Suppressor macrophage (primary cell): ENCODE data around the gene CROCC2.

ENCODE experiments used
- DNase-seq, 4 experiments: peaks; one replicate each; pipeline ENCODE4 v3.0.0-alpha.2; 2020 to 2022
- total RNA-seq, 17 experiments: gene quantifications; one replicate each; lab custom pipeline; 2026; ENCODE audit warnings: mixed read lengths in 6 of 17, inconsistent platforms in 3 of 17; lab: John Stamatoyannopoulos, UW

CROCC2 gene
- total RNA-seq: 0 to 3.5 (median 0.04) reads per million in 17 experiments

DNA sequence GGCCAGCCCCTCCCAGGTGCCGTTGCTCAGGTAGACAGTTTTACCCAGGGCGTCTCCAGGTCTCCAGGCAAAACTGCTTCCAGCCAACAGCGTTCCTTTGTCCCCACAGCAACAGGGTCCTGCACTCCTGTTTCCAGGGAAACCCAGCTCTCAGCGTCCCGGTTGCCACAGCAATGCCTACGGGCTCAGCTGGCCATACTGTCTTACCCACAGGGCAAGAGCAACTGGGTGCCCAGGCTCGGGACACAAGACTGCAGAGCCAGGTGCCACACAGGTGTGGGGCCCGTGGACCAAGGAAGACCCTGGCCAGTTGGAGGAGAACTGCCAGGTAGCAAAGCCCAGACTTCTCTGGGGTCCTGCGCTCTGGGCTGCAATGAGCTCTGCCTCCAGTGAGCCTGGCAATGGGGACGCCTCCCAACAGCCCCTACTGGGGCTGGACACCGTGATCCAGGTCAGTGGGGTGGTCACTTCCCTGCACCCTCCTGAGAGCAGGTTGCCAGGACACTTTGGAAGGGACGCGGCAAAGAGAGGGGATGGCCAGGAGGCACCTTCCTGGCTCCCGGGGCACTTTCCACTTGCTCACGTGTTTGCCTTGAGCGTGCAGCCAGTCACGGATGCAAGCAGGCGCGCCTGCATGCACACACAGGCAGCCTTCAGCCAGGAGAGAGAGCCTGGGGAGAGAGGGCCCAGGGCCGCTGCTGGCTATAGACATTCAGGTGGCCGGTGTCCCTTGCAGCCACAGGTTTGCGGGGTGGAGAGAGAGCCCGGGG lies at the start of gene CROCC2:
TSS of gene CROCC2 (plus strand) at position 196 of the 770 bp plus-strand sequence. CDS start at position 374, 178 bp downstream.
- no peak for DNase-seq

DNA sequence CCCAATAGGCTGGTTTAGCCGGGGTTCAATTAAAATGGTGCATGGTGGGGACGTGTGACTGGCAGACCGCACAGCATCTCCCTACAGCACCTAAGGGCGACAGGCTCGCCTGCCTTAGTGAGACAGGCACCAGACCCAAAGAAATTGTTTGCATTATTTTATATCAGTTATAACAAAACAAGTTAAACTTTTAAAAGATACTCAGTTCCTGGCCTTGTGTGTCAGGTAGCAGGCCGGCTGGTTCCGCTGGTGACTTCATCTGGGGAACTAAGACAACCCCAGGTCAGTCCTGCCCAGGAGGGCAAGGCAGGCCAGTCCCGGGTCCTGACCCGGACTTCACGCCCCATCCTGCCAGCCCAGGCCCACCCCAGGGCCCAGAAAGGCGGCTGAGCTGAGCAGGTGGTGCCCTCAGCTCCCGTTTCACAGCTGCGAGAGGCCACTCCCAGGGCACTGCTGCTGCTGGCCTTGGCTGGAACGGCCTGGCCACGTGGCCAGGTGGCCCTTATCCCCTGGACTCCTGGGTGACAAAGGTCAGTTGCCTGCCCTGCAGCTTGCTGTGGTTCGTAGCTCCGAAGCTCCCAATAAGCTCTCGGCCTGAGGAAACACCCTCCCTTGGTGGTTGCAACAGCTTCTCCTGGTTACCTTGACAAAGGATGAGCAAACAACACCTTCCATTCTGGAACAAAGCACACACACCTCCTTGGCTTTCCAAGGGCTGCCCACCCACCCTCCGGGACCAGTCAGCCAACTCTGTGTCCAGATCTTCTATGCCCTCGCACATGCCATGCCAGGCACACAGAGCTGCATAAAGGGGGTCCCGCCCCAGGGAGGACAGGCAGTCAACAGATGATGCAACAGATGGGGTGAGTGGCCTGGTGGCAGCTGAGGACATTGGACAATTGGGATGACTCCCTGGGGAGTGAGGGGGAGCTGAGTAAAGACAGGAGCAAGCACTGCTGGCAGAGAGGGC lies 48.8 kb upstream of the CROCC2 start:
- DNase-seq: no peak

DNA sequence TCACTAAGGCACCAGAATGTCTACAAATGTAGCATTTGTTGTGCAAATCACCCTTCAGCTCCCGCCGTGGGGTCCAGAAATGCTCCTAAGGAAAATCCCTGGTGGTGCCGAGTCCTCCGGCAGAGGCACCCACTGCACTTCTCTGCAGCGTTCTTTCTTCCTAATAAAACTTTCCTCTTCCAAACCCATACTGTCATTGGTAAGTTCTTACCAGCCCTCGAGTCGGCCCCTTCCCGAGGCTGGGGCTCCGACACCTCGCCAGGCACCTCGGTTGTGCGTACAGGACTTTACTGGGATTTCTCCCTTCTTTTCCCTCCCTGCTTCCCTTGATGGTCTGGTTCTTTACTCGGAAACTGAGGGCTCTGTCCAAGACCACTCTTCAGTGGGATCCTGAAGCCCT lies 47.8 kb upstream of the CROCC2 start:
- no peak for DNase-seq

DNA sequence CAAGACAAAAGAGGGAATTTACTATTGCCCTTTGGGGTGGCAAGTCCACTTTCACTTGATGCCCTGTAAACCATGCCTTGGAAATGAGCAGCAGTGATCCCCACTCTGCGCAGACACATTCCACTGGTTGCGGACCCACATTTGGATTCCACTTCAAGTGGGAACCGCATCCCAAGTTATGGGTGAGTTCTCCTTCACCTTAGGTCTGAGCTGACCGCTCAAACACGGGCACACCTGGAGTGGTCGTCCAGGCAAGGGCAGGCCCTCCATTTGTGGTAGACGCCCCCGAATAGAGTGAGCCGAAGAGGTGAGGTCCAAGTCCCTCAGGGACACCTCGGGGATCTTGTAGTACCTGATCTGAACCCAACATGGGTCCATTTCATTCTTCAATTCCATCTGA lies 47.3 kb upstream of the CROCC2 start:
- DNase-seq: no peak

DNA sequence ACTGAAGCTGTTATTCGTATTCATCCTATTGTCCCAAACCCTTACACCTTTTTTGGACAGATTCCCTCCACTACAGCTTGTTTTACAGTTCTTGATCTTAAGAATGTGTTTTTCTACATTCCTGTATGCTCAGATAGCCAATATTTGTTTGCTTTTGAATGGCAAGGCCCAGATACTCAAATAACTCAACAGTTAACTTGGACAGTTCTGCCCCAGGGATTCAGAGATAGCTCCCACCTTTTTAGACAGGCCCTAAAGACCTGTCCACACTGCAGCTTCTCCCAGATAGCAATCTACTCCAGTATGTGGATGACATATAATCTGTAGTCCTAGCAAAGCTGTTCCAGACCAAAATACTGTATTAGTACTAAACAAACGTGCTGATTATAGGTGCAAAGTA lies 44.6 kb upstream of the CROCC2 start:
- DNase-seq: no peak

DNA sequence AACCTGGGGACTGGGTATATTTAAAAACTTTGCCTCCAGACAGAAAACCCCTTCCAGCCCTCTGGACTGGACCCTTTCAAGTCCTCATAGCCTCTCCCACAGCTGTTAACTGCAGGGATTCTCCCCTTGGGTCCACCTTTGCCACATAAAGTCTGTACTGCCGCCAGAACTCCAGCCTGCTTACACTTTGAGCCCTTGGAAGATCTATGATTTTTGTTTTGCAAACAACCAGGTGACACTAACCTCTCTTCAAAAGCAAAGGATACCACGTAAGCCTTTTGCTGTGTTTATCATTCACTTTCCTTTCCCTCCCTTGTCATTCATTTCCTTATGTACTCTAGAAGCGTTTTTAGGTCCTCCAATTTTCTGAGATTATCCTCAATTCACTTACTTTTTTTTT lies 41.7 kb upstream of the CROCC2 start:
- DNase-seq: no peak

DNA sequence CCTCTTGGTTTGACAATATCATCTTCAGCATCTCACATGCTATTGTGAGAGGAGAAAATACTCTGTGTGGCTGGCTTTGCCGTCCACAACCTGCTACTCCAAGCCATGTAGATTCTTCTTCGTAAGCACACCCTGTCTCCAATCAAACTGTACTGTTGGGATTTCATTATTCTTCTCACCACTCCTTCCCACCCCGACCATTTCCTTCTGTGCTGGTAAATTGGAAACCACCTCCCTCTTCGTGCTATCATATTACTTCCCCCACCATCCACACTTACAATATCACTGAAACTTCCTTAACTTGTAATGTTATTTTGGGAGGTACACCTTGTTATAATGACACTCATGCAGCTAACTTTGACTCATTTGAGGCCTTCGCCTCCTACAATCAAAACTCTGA lies 40.7 kb upstream of the CROCC2 start:
- DNase-seq: peak in 2 of 4 experiments; percentile 4 to 10

DNA sequence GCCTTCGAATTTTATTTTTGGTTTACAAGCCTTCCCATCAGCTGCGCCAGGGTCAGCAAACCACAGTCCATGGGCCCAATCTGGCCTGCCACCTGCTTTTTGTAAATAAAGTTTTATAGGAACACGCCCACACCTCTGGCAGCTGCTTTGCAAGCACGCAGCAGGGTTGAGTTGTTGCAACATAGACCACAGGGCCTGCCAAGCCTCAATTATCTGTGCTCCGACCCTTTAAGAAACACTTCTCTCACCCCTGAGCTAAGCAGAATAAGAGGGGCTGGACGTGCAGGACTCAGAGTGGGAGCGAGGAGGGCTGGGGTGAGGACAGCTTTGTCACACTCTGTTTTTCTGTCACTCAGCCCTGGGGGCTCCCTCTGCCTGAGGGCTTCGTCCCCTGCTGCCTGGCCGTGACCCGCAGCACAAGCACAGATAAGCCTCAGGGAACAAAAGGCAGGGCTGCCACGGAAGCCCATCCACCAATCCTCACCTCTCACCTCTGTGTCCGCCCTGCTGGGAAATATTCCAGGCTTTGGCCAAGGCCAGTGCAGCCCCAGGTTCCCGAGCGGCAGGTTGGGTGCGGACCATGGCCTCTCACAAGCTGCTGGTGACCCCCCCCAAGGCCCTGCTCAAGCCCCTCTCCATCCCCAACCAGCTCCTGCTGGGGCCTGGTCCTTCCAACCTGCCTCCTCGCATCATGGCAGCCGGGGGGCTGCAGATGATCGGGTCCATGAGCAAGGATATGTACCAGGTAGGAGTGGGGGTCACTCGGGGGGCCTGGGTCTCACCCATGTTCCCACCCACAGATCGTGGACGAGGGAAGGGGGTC lies 37.6 kb upstream of the CROCC2 start, which contains the start of gene AGXT:
TSS of gene AGXT (plus strand) at position 539 of the 823 bp plus-strand sequence. CDS start at position 581, 42 bp downstream.
- peak in 3 of 4 experiments; percentile 8 to 35 (median 11) for DNase-seq

DNA sequence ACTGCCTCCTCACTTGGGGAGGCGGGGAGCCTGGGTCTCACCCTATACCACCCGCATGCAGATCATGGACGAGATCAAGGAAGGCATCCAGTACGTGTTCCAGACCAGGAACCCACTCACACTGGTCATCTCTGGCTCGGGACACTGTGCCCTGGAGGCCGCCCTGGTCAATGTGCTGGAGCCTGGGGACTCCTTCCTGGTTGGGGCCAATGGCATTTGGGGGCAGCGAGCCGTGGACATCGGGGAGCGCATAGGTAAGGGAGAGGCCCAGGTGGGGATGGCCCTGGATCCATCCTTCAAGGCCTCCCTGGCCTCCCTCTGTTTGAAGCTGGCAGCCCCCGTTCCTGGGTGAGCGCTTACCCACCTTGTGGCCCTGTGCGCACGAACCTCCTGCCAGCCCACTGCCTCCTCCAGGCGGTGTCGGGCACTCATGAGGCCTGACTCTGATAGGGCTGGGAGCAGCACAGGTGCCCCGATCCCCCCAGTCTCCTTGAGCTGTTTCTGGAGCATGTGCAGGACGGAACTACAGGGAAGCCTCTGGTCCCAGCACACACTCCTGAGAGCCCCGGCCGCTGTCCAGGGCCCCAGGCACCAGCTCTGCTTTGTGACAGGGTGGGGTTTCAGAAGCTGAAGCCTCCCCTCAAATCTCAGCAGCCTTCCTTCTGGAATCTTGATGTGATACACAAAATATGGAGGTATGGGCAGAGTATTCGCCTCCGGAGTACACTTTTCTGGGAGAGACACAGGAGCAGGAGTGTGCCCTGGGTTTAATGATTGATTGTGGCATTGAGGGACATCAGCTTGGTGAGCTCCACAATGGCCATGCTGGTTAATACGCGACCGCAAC lies 36.8 kb upstream of the CROCC2 start:
- DNase-seq: no peak

DNA sequence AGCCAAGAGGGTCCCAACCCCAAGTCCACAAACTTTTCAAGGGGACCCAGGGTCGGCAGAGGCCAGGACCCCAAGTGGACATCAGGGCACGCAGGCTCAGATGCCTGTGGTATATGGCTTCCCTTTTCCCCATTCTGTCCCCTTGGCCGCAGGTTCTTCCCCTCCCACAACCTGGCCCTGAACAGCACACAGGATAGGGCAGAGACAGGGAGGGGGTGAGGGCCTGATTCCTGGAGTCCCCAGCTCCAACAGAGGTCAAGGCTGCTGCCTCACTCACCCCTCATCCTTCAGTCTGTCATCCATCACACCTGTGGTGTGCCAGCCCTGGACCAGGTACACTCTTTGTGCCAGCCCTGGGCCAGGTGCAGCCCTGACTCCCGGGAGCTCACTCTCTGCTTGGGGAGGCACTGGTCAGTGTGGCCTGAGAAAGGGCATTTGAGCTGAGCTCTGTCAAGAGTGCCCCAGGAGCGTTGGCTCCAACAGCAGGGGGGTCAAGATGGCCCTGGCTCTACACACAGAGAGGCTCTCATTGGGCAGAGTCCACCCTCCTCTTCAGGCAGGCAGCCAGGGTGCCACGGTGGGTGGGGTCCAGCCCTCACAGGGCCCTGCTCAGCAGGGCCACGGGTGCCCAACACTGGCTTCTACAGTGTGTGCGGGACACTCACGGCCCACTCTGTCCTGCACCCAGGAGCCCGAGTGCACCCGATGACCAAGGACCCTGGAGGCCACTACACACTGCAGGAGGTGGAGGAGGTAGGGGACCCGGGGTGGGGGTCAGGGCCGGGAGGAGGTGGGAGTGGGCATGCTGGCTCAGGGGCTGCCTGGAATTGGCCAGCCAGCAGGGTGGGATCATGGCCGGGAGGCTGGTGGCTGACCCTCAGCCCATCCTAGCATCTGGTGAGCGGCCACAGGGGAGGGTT lies 35.9 kb upstream of the CROCC2 start:
- no peak for DNase-seq

DNA sequence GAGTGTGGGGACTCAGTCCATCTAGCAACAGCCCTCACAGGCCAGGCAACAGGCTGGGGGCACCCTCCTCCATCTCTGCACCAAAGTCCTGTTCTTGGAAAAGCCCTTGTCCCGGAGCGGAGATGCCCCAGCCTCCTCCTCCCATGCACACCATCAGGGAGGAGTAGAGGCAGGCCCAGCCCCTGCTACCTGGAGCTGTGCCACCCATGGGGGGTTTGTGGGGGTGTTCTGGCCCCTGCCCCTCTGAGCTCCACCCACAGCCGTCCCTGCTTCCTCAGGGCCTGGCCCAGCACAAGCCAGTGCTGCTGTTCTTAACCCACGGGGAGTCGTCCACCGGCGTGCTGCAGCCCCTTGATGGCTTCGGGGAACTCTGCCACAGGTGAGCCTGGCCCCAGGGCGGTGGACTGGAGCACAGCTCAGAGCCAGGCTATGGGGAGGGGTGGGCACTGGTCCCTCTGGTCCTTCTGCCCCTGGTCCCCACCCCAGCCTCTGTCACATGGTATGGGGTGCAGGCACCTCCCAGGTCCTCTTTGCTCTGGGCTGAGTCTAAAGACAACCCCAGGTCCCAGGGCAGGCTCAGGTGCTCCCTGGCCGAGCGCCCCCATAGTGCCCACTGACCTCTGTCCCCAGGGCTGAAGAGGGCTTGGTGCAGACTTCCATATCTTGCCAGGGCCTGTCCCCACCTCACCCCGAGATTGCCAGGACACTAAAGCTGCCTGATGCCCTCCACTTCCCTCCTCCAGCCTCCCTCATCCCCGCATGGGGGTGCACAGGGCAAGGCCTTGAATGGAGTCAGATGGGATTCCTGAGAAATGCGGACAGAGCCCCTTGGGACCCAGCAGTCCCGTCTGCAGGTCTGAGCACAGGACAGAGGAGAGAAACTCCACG lies 34.8 kb upstream of the CROCC2 start:
- DNase-seq: no peak

DNA sequence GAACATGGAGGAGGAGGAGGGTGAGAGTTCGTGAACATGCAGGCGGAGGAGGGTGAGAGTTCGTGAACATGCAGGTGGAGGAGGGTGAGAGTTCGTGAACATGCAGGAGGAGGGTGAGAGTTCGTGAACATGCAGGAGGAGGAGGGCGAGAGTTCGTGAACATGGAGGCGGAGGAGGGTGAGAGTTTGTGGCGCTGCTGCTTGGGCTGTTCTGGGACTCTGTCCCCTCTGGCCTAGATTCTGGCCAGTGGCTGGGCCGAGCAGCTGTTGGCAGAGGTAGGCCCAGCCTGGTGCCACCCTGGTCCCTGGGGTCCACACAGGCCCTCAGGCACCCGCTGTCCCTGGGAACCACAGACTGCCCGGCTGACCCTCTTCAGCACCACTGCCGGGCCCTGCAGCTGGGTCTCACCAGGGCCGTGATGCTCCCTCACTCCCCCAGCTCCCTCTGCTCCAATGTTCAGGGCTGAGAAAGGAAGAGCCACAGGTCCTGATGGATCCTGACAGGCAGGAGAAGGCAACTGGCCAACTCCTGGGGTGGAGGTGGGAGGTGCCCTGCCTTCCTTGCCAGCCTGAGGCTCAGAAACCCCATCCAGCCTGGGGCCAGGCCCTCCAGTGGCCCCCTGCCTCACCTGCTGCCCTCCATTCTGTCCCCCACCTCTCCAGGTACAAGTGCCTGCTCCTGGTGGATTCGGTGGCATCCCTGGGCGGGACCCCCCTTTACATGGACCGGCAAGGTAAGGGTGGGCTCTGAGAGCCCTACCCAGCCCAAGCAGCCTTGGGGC lies 33.6 kb upstream of the CROCC2 start:
- DNase-seq: no peak

DNA sequence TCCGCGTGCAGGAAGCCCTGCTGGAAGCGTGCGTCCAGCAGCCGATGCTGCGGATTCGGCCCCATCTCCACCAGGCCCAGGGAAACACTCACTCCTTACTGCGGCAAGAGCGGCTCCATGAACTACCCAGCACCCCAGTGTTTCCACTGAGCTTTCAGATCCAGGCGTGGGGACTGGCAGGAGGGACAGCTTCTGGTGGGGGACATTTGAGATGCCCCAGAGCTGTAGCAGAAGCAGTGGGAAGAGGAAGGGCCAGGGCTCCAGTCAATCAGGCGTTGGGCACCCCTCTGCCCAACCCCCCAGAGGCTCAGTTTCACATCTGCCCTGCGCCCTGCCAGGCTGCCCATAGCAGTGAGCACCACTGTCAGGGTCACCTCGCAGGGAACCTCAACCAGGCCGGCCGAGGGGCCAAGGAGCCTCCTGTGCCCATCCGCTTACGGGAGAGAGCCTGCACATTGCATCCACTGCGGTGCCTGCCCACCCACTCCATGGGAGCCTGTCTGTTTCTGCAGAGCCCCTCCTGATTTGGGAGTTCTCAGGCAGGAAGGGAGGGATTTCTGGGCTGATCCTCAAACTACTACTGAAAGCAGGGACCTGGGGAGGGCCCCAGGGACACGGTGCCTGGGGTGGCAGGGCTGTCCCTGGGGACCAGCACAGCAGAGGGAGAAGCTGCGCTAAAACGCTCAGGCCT lies 32.9 kb upstream of the CROCC2 start:
- DNase-seq: no peak

DNA sequence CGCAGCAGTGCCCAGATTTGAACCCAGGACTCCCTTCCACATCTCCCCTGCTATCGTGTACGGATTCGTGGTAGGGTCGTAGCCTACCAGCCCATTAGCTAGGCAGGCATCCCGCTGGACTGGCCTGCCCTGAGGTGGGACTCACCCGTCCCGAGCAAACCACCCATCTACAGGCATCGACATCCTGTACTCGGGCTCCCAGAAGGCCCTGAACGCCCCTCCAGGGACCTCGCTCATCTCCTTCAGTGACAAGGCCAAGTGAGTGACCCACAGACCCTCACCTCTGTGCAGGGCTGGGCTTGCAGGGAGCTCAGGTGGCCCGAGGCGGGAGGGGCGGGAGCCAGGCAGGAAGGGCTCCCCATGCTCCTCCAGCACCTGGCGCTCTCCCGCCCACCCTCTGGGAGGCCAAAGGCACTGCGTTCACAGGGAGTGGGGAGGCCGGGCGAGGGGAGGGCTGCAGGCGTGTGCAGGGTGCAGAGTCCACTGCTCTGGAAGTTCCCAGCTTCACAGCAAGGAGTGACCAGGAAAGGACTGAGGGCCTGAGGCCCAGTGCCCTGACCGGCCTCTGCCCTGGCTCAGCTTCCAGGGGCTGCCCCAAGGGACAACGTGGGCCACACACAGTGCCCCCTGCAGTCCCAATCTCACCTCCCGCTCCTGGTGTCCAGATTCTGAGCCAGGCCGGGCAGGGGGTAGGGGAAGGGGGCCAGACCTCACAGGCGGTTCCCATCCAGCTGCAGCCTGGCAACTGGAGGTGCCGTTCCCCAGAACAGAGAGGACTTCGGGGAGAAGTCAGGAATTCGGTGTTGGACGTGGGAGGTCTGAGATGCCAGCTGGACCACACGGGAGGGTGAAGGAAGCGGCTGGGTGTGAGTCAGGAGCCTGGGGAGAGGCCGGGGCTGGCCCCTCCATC lies 32.1 kb upstream of the CROCC2 start:
- DNase-seq: no peak

DNA sequence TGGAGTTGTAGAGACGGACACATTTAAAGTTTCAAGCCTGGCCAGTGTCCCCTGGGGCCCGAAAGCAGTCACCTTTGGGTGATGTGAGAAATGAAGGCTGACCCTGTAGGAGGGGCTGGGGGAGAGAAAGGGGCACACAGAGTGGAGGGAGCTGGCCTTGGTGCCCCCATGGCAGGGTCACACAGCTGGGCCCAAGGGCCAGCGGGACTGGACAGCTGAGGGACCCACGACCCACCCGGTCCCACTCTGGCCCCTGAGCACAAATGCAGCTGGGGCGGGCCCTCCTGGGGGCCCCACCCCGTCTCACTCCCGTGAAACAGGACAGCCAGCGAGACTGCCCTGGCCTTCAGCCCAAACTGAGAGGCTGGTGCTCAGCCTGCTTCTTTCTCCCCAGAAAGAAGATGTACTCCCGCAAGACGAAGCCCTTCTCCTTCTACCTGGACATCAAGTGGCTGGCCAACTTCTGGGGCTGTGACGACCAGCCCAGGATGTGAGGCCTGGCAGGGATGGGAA lies 31.4 kb upstream of the CROCC2 start:
- DNase-seq: no peak
